Stimulated activated naive B cell treated with anti-CD40 and anti-IgM and Interleukin-4, amounts not matched to agents 10 μg/mL and 1 μg/mL and 100 μg/mL, for 72 hours (primary cell): ENCODE results near the gene CIB4.

Experiments
- ATAC-seq, 2 donors: fragments of 150-1000 bp; cut with Tn5 transposase; replicated peaks; 2 replicates each; pipeline ENCODE4 v1.10.0; 2021; ENCODE audit warnings: moderate library complexity in 1 of 2
- DNase-seq: peaks from one replicate; pipeline ENCODE4 v3.0.0; 2021
- H3K27ac Mint-ChIP-seq: one replicate; pipeline ENCODE4 v1.8.0; 2022; ENCODE audit warnings: mild to moderate bottlenecking, mixed read lengths
- H3K27me3 Mint-ChIP-seq, 2 donors: one replicate each; pipeline ENCODE4 v1.8.0; 2022; ENCODE audit warnings: mixed read lengths in 2 of 2
- H3K36me3 Mint-ChIP-seq, 2 donors: one replicate each; pipeline ENCODE4 v1.8.0; 2022; ENCODE audit warnings: mixed read lengths in 2 of 2, mild to moderate bottlenecking in 1 of 2
- H3K4me1 Mint-ChIP-seq, 2 donors: one replicate each; pipeline ENCODE4 v1.8.0; 2022; ENCODE audit warnings: mixed read lengths in 2 of 2, mild to moderate bottlenecking in 1 of 2
- H3K4me3 Mint-ChIP-seq, 2 donors: one replicate each; pipeline ENCODE4 v1.8.0; 2022; ENCODE audit warnings: mild to moderate bottlenecking in 2 of 2, mixed read lengths in 2 of 2, moderate library complexity in 1 of 2
- H3K9me3 Mint-ChIP-seq, 2 donors: one replicate each; pipeline ENCODE4 v1.8.0; 2022; ENCODE audit warnings: mixed read lengths in 2 of 2, mild to moderate bottlenecking in 1 of 2

Gene CIB4

DNA sequence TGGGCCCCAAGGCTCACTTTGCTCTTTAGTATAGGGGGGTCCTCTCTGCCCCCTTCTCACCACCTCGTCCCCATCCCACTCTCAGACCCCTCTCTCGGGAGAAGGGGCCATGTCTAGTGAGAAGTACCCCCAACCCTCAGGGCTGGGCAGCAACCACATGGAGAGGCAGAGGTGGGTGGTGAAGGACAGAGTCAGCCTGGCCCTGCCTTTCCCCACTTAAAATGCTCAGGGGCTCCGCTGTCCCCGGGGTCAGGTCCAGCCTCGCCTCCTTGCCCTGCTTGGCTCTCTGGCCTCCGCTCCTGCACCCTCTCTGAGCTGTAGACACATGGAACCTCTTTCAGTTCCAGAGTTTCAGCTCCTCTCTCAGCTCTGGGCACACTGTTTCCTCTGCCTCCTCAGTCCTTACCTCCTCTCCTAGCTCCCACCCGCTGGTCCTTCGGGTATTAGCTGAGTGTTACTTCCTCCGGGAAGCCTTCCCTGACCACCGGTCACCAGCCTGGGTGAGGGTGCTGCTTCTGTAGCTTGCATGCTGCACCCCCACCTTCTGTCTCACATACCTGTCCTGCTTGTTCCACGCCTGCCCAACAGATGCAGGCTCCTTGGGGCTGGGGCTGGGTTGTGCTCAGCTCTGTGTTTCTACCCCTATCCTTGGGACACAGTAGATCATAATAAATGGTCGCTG lies 83.8 kb downstream of the CIB4 start:
- H3K4me1 Mint-ChIP-seq, result peaks cover 3 to 11% of the 10 kb centered on the region in 2 donors
- no peak for ATAC-seq
- no peak for DNase-seq
- H3K36me3 Mint-ChIP-seq, result no peaks in the 10 kb centered on the region
- no peak overlapping the region for H3K27ac Mint-ChIP-seq
- H3K9me3 Mint-ChIP-seq, result no peaks in the 10 kb centered on the region
- H3K4me3 Mint-ChIP-seq, result no peak overlapping the region
- peaks cover 58 to 81% of the 10 kb centered on the region in 2 donors for H3K27me3 Mint-ChIP-seq

DNA sequence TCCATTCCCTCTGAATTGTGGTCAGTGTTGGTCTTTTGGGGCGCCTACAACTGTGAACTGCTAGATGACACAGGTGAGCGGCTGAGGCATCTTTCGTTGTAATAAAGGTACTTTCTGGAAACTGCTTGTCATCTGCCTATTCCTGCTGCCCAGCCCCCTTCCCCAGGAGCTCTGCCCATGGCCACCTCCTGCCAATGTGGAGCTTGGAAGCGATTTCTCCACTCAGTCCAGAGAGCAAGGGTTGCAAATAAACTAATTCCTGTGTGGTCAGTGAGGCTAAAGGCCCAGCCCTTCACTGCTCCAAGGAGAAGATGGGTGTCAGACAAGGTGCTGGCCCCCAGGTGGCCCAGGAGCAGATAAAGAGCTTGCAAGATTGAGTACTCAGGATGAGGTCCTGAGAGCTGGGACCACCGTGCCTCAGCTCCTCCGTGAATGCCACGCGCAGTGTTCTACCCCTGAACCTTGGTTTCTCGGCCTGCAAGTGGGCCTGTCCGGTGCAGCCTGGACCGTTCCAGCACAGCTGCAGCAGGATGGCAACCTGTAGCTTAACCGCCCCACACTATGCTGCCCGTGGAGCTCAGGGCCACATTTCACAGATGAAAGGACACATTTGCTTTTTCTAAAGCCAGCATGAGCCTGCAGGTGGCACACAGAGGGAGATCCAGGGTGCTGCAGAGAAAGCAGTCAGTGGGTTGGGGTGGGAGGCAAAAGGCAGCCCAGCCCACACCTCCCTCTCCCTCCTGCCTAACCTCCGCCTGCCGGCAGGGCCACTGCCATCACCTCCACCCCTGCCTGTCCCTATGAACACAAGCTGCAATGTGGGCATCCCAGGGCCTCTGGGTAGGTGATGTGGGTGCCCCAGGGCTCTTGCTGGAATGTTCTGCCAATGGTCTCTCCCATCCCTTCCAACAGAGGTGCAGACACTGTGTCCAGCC lies 84.6 kb downstream of the CIB4 start:
- Mint-ChIP-seq H3K4me3 (no peak overlapping the region), H3K27me3 (peaks cover 52 to 82% of the 10 kb centered on the region in 2 donors), H3K36me3 (no peaks in the 10 kb centered on the region), H3K27ac (no peak overlapping the region), H3K4me1 (peaks cover 0 to 3% of the 10 kb centered on the region in 2 donors), H3K9me3 (no peaks in the 10 kb centered on the region)
- DNase-seq (no peak), ATAC-seq (no peak)

DNA sequence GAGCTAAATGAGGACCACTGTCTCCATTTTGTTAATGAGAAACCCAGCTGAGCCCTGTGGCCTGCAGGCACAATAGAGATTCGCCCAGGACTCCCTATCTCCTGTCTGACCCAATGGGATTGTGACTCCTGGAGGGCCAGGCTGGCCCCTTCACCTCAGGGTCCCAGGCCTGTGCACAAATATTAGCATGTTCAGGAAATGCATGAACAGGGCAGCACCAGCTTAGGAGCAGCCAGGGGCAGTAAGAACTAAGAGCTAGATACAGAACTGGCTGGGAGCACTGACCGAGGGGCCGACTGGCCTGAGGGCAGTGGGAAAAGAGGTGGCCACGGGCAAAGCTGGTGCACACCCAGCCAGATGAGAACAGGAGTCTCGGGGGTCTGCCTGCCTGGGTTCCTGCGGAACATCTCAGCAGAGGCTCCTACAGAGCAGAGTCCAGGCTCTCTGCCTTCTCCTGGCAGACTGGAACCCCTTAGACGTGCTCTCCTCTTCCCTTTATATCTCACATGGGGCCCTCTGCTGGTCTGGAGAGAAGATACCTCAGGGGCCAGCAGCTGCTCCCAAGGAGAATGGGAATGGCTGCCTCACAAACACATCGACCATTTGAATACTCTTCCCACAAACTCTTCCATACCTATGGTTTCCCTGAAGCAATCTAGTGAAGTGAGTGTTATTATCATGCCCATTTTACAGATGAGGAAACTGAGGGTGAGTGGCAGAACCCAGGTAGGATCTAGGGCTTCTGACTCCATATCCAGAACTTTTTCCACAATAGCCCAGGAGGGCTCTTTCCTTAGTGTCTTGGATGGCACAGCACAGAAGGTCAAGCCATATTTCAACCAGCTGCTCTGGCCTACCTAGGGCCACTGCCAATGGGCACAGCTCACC lies 85.7 kb downstream of the CIB4 start:
- ATAC-seq, result no peak
- H3K4me1 Mint-ChIP-seq, result no peaks in the 10 kb centered on the region
- no peaks in the 10 kb centered on the region for H3K9me3 Mint-ChIP-seq
- H3K36me3 Mint-ChIP-seq, result no peaks in the 10 kb centered on the region
- H3K27ac Mint-ChIP-seq, result no peak overlapping the region
- H3K4me3 Mint-ChIP-seq, result no peak overlapping the region
- H3K27me3 Mint-ChIP-seq, result peaks cover 51 to 82% of the 10 kb centered on the region in 2 donors
- DNase-seq, result no peak

DNA sequence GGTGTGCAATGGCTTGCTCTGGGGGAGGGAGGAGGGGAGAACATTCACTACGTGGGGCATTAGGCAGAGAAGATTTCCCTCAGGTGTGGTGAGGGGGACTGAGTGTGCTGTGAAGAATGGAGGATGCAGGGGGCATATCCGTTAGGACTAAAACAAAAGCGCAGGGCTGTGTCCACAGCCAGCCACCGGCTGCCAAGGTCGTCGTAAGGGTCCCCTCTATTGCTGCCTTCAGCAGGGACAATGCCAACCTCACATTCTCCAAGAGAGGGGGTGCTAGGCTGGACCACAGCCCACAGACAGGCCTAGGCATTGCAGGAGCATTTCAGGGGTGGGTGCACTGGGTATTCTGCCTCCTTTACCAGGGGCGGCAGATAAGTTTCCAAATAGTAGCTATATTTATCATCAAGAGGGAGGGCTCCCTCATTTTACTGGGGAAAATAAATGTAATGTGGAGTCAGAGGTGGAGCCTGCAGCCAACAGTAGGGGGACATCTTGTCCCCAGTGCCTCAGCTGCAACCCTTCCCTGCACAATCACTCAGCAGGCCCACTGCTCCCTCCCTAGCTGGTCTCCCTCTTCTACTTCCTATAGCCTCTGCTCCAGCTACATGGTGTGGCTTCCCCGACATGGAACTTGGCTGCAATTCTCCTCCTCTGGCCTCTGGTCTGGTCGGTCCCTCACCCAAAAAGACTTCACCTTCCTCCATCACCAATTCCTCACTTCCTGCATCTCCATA lies 88.4 kb downstream of the CIB4 start:
- DNase-seq (no peak), ATAC-seq (no peak)
- H3K27me3 Mint-ChIP-seq, result peaks cover 36 to 67% of the 10 kb centered on the region in 2 donors
- H3K4me3 Mint-ChIP-seq, result no peak overlapping the region
- no peaks in the 10 kb centered on the region for H3K4me1 Mint-ChIP-seq
- H3K27ac Mint-ChIP-seq, result no peak overlapping the region
- no peaks in the 10 kb centered on the region for H3K9me3 Mint-ChIP-seq
- H3K36me3 Mint-ChIP-seq, result no peaks in the 10 kb centered on the region

DNA sequence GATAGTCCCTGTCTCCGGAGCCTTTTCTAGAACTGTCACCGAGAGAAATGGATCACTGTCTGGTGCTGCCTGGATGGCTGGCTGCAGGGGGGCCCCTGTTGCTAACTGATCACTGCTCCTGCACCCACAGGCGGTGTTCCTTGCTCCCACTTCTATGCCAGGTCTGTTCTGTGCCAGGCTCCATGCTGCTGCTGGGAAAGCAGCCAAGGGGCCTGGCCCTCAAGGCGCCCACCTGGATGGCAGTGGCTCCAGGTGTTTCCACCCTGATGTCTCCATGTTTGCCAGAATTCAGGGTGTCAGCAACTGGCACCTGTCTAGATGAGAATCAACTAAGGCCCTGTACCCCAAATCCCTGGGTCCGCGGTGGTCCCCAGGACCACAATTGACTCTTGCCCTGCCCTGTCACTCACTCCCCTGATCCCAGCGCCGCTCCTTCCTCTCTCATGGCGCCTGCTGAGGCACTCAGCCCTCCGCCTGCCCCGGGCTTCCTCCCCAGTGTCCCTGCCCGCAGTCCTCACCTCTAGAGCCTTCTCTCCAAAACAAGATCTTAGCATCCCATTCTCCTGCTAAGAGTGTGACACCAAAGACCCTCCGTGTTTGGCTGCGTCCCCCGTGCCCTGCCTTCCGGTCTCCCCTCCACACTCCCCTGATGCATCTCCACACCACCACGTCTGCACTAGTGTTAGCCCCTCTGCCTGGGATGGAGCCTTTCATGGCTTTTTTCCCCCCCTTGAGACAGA lies 90.7 kb downstream of the CIB4 start:
- H3K4me3 Mint-ChIP-seq, result no peak overlapping the region
- H3K9me3 Mint-ChIP-seq, result no peaks in the 10 kb centered on the region
- H3K4me1 Mint-ChIP-seq, result no peaks in the 10 kb centered on the region
- H3K27ac Mint-ChIP-seq, result no peak overlapping the region
- H3K36me3 Mint-ChIP-seq, result no peaks in the 10 kb centered on the region
- DNase-seq (no peak), ATAC-seq (no peak)
- H3K27me3 Mint-ChIP-seq, result peaks cover 30 to 58% of the 10 kb centered on the region in 2 donors

DNA sequence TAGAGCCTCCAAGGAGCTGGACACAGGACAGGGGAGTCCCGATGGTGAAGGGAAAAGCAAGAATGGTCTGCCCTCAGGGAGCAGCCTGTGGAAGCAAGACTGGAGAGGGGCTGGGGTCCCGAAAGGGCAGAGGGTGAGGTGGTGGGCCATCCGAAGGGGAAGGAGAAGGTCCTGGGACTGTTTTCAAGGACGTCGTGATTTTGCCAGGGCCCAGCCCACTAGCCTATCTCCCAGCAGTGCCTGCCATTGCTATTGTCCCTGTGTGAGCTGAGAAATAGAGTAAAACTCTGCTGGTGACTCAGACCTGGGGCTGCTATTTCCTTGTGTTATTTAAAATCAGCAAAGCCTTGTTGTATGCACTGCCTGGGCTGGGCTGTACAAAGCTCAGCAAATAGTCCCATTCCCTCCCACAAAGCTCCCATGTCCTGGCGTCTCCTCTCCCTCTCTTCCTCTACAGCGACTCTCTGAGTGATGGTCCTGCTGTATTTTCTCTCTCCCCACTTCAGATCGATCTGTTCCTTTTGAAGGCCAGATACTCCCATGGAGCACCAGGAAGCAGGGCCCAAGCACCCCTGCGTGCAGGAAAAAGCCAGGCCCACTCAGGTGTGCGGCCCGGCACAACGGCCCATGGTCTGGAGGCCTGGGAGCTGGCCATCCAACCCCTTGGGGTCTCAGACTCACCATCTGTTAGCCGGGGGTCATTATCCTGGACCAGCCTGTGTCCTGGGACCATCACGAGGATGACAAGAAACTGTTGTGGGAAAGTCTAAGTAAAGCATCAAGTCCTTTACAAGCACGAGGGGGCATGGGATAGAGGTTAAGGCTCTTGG lies 98.3 kb downstream of the CIB4 start:
- Mint-ChIP-seq H3K27me3 (peaks cover 5 to 19% of the 10 kb centered on the region in 2 donors), H3K4me1 (no peaks in the 10 kb centered on the region), H3K9me3 (no peaks in the 10 kb centered on the region), H3K27ac (no peak overlapping the region), H3K4me3 (no peak overlapping the region), H3K36me3 (no peaks in the 10 kb centered on the region)
- ATAC-seq (no peak), DNase-seq (no peak)

DNA sequence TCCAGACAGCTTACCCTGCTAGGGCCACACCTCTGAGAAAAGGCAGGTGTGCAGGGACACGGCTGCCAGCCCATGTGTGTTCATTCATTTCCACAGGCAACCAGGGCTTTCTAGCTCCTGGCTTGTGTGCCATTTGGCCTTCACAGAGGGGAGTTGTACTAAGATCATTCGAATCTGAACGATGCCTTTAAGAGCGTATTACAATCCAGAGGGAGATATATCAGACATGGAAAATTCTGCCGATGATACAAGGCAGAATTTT lies 99.0 kb downstream of the CIB4 start:
- Mint-ChIP-seq H3K27me3 (peaks cover 5 to 15% of the 10 kb centered on the region in 2 donors), H3K36me3 (no peaks in the 10 kb centered on the region), H3K9me3 (no peaks in the 10 kb centered on the region), H3K27ac (no peak overlapping the region), H3K4me3 (no peak overlapping the region), H3K4me1 (no peaks in the 10 kb centered on the region)
- DNase-seq (no peak), ATAC-seq (no peak)

DNA sequence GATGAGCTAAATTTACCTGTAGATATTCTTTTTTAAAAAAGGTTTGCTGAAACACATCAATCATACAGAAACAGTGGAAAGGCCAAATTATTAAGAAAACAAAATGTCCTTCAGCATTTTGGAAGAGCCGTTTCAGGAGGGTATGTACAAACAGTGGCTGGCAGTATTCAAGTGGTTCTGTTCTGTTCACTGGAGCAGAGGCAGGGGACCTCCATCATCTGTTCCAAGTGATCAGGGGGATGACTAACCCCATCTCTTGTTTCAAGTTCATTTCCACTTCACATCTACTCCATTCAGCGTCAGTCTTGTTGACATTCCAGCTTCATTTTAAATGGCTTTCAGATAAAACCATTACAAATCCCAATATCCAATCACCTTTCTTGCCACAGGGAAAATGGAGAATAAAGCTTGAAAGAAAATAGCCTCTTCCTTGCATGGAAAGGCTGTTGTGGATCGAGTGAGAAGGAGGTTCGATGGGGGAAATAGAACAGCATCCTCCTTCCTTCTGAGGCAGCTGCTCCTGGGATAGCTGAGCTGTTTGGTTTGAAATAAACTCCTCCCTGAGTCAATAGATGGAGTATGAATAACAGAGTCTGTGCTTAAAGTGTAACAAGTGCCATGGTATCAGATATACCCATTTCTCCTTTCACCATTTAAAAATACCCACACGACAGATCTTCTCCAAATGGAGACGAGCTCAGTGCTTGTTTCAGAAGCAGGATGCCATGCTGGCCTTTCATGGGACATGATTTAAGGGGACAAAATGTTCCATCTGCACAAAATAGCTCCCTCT lies 99.6 kb downstream of the CIB4 start:
- Mint-ChIP-seq H3K4me1 (no peaks in the 10 kb centered on the region), H3K27me3 (peaks cover 6 to 21% of the 10 kb centered on the region in 2 donors), H3K36me3 (no peaks in the 10 kb centered on the region), H3K27ac (no peak overlapping the region), H3K4me3 (no peak overlapping the region), H3K9me3 (no peaks in the 10 kb centered on the region)
- ATAC-seq (no peak), DNase-seq (no peak)

DNA sequence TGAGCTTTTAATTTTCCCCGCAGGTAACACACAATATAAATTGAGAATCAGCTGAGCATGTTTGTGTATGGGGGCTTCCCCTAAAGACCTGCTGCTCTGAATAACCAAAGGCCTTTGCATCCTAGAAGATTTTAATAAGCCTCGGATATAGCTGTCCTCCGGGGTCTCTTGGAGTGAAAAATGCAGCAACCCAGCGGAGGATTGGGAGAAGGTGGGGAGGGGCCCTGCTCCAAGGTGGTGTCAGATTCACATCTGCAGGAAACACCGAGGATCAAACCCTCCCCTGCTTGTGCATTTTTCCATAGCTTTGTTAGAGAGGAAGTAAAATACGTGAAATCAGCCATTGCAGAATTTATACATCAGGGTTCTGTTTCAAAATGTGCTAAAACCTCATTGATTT lies 100.2 kb downstream of the CIB4 start:
- ATAC-seq (no peak), DNase-seq (no peak)
- no peak overlapping the region for H3K27ac Mint-ChIP-seq
- peaks cover 12 to 23% of the 10 kb centered on the region in 2 donors for H3K27me3 Mint-ChIP-seq
- no peaks in the 10 kb centered on the region for H3K9me3 Mint-ChIP-seq
- no peaks in the 10 kb centered on the region for H3K4me1 Mint-ChIP-seq
- H3K4me3 Mint-ChIP-seq, result no peak overlapping the region
- no peaks in the 10 kb centered on the region for H3K36me3 Mint-ChIP-seq

DNA sequence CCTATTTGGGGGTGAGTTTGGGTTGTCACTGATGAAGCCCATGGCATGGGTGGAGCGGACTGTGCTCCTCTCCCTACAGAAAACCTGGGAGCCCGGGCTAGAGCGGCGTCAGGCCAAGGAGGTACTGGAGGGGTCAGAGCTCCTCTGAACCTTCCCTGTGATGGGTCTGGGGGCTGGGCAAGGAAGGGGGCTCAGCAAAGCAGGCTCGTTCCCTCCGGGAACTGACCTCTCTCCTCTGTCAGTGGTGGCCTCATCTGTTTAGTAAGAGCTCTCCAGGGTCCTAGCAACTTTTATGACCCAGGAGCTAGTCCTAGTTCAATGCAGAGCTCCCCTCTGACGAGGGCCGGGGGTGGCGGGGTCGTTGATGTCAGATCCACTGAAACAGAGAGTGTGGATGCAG lies 100.9 kb downstream of the CIB4 start:
- Mint-ChIP-seq H3K4me3 (no peak overlapping the region), H3K9me3 (no peaks in the 10 kb centered on the region), H3K27me3 (peaks cover 12 to 28% of the 10 kb centered on the region in 2 donors), H3K36me3 (no peaks in the 10 kb centered on the region), H3K27ac (no peak overlapping the region), H3K4me1 (no peaks in the 10 kb centered on the region)
- ATAC-seq (no peak), DNase-seq (no peak)

DNA sequence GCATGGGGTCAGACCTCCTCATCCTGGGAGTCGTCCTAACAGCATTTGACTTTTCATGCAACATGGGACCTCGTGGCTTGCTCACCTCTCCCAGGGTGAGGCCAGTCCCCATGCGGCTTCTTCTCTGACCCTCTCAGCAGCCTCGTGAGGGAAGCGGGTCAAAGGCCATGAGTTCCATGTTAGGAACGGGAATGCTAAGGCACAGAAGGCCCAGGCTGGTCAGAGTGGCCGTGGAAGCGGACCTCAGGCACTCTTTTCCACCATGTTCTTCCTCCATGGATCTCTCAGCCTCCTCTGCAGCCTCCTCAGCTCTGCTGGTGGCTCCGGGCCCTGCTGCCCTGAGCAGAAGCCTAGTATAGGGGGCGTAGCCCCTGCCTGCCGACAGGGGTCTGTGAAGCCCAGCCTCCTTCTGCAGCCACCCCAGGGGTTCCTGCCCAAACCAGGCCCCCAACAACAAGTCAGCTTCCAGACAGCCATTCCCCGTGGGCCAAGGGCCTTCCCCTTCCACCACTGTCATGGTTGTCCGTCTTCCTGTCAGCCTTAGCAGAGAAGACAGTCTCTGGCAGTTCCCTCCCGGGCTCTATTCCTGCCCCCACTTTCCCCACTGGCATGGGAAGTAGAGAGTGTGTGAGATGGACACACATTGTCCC lies 103.2 kb downstream of the CIB4 start:
- Mint-ChIP-seq H3K36me3 (no peaks in the 10 kb centered on the region), H3K27me3 (peaks cover 12 to 26% of the 10 kb centered on the region in 2 donors), H3K27ac (no peak overlapping the region), H3K9me3 (no peaks in the 10 kb centered on the region), H3K4me1 (peaks cover 11 to 14% of the 10 kb centered on the region in 2 donors), H3K4me3 (no peak overlapping the region)
- no peak for ATAC-seq
- no peak for DNase-seq
